HL-60 (cell line): ENCODE data around the gene COL13A1.

ENCODE experiments used
- DNase-seq, 2 experiments: peaks; one replicate each; pipeline ENCODE4 v3.0.0-alpha.2; 2010 to 2020; ENCODE audit warnings: low read depth in 1 of 2, low spot score in 1 of 2
- H3K27ac ChIP-seq: fragments of 250-450 bp; sonication (Bioruptor Pico); replicated peaks from 2 replicates; pipeline ENCODE4 v1.5.1; 2020; ENCODE audit warnings: mild to moderate bottlenecking, moderate library complexity
- H3K27me3 ChIP-seq: fragments of 250-450 bp; sonication (Bioruptor Pico); 2 replicates; pipeline ENCODE4 v1.5.1; 2021; ENCODE audit warnings: mild to moderate bottlenecking, moderate library complexity; ENCODE audit not compliant: insufficient read depth, poor library complexity, severe bottlenecking
- H3K4me3 ChIP-seq: replicated peaks from 2 replicates; pipeline ENCODE4 v1.5.1; 2011; ENCODE audit warnings: mild to moderate bottlenecking, control low read depth, low read length; ENCODE audit not compliant: insufficient read depth
- CTCF ChIP-seq: IDR thresholded peaks from one replicate; pipeline ENCODE4 v1.5.1; 2011; ENCODE audit warnings: low read length, control low read depth, inconsistent platforms; ENCODE audit not compliant: insufficient read depth
- GABPA ChIP-seq: IDR thresholded peaks from 2 replicates; pipeline ENCODE4 v1.6.1; 2012; ENCODE audit warnings: low read depth
- POLR2AphosphoS5 ChIP-seq: IDR thresholded peaks from 2 replicates; pipeline ENCODE4 v1.6.1; 2012; ENCODE audit warnings: low read depth
- SPI1 ChIP-seq: IDR thresholded peaks from 2 replicates; pipeline ENCODE4 v1.6.1; 2012; ENCODE audit warnings: low read depth, mild to moderate bottlenecking, borderline replicate concordance
- TF ChIP-seq, protein P1 (sequence below): IDR thresholded peaks from 2 replicates; pipeline ENCODE4 v1.6.1; 2012; ENCODE audit warnings: low read depth; ENCODE audit not compliant: insufficient replicate concordance

Gene COL13A1

GRCh38 chr10:69943292-69943820 lies 141.7 kb downstream of the COL13A1 start:
- H3K27ac ChIP-seq, result no peak overlapping the region
- no peak overlapping the region for H3K4me3 ChIP-seq
- H3K27me3 ChIP-seq, result no peaks in the 10 kb centered on the region
- TF ChIP-seq, protein P1, sequence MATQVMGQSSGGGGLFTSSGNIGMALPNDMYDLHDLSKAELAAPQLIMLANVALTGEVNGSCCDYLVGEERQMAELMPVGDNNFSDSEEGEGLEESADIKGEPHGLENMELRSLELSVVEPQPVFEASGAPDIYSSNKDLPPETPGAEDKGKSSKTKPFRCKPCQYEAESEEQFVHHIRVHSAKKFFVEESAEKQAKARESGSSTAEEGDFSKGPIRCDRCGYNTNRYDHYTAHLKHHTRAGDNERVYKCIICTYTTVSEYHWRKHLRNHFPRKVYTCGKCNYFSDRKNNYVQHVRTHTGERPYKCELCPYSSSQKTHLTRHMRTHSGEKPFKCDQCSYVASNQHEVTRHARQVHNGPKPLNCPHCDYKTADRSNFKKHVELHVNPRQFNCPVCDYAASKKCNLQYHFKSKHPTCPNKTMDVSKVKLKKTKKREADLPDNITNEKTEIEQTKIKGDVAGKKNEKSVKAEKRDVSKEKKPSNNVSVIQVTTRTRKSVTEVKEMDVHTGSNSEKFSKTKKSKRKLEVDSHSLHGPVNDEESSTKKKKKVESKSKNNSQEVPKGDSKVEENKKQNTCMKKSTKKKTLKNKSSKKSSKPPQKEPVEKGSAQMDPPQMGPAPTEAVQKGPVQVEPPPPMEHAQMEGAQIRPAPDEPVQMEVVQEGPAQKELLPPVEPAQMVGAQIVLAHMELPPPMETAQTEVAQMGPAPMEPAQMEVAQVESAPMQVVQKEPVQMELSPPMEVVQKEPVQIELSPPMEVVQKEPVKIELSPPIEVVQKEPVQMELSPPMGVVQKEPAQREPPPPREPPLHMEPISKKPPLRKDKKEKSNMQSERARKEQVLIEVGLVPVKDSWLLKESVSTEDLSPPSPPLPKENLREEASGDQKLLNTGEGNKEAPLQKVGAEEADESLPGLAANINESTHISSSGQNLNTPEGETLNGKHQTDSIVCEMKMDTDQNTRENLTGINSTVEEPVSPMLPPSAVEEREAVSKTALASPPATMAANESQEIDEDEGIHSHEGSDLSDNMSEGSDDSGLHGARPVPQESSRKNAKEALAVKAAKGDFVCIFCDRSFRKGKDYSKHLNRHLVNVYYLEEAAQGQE, result no peak
- TF ChIP-seq SPI1, result no peak
- TF ChIP-seq CTCF, result no peak
- TF ChIP-seq POLR2AphosphoS5, result no peak
- no peak for TF ChIP-seq GABPA
- DNase-seq, result no peak

DNA sequence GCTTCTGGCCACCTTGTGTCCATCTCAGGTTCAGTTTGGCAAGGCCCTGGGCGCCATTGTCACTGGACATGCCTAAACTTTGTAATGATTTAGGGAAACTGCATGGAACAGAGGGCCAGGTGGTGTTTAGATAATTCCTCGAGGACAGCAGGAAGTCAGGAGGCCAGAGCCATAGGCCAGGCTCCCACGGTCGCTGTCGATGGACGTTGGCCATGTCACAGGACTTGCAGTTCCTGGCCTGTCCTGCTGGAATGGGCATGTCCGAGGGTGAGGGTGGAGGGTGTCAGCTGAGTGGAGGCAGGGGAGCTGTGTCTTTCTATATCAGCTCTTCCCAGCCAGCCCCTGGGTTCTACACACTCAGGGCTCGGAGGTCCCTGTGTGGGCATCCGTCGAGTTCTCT lies 143.1 kb downstream of the COL13A1 start:
- H3K27me3 ChIP-seq, result peaks cover 2% of the 10 kb centered on the region
- no peak for DNase-seq
- no peak overlapping the region for H3K4me3 ChIP-seq
- H3K27ac ChIP-seq, result no peak overlapping the region
- TF ChIP-seq GABPA (no peak), CTCF (no peak), SPI1 (no peak), POLR2AphosphoS5 (no peak)
- TF ChIP-seq, protein P1, result no peak

GRCh38 chr10:69948261-69948660 lies 146.6 kb downstream of the COL13A1 start:
- H3K27ac ChIP-seq, result no peak overlapping the region
- no peak for DNase-seq
- H3K27me3 ChIP-seq, result peaks cover 2% of the 10 kb centered on the region
- H3K4me3 ChIP-seq, result no peak overlapping the region
- no peak for TF ChIP-seq POLR2AphosphoS5
- TF ChIP-seq, protein P1, result no peak
- no peak for TF ChIP-seq CTCF
- TF ChIP-seq GABPA, result no peak
- TF ChIP-seq SPI1, result no peak
